Measurements from ENCODE around the gene CEACAM8.
"Not testable (repeated sequence)": the region's sequence is repeated elsewhere in the genome, so short reads cannot be mapped to it uniquely, and the experiment has no call there.

CEACAM8 gene

DNA sequence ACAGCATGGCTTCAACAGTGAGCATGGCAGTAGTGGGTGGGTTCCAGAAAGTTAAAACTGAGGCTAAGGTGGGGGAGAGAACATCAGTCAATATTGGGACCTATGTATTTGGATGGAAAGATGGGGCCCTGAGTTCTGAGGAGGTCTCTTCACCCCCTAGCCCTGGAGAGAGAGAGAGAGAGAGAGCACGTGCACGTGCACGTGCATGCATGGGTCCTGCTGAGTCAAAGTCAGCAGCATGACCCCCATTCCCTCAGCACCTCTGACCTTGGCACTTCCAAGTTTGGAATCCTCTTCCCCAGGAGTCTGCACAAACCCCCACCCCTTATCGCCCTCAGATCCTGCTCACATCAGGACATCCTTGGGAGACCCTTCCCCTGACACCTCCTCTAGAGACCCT, 34.0 kb downstream of the CEACAM8 start:
- FAIRE-seq: no peak
- TF ChIP-seq POLR2A (IDR thresholded peaks at IDR 0.05; ENCODE audit: low read depth, low read length): no peak
- DNase-seq (ENCODE audit: insufficient read length, low spot score): no peak

DNA sequence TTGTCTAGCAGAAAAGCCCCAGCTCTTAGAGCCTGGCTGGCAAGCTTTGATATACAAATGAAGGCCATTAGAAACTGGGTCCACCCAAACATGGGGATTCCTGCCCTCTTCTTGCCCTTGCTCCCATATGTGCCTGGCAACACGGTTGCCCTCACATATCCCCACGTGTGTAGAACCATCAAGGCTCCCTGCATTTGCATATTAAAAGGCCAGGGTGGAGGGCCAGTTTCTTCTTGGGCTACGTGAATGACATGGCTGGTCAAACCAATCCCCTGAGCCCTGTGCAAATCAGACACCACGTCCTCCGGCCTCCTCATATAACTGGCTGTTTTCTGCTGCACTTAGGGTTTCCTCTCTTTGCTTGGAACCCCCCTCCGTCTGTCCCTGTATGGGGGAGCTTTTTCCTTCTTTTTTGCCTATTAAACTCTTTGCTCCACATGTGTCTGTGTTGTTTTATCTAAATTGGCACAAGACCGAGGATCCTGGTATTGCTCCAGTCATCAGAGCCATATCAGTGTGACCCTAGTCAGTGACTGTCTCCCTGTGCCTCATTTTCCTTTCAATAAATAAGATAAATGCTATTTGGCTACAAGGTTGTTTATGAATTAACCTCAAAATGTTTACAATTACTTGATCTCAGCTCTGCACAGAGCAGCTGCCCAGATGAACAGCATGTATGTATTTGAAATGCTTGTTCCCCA, 36.1 kb downstream of the CEACAM8 start:
- FAIRE-seq (no peak), DNase-seq (ENCODE audit: insufficient read length, low spot score) (no peak)
- no peak for TF ChIP-seq POLR2A (IDR thresholded peaks at IDR 0.05; ENCODE audit: low read depth, low read length)

DNA sequence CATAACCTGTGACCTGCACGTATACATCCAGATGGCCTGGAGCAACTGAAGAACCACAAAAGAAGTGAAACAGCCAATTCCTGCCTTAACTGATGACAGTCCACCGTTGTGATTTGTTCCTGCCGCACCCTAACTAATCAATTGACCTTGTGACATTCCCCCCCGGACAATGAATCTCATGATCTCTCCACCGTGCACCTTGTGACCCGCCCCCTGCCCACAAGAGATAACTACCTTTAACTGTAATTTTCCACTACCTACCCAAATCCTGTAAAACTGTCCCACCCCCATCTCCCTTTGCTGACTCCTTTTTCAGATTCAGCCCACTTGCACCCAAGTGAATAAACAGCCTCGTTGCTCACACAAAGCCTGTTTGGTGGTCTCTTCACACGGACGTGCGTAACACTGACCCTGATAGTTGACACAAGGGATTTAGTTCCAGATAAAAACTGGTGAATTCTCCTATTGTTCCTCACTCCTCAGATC, 37.3 kb downstream of the CEACAM8 start:
- DNase-seq (ENCODE audit: insufficient read length, low spot score); FAIRE-seq: not testable (repeated sequence)

DNA sequence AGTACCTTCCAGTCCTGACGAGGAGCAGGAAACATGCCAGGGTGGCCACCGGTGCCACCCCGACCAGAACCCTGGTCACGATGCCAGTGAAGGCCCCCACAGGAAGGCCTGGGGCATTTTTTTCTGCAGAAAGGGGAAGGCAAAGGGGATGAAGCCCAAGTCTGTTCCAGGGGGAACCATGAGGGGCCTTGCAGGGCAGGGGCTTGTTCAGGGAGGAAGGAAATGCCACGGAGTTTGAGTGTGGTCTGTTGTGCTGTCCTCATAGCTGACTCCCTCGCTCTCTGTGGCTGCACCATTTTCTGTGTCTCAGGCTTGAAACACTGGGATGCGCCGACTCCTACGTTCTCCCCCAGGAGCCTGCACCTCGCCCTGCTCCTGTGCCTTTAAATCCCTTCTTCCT, 38.9 kb downstream of the CEACAM8 start:
- FAIRE-seq (no peak), DNase-seq (ENCODE audit: insufficient read length, low spot score) (no peak)
- TF ChIP-seq POLR2A (IDR thresholded peaks at IDR 0.05; ENCODE audit: low read depth, low read length): no peak

DNA sequence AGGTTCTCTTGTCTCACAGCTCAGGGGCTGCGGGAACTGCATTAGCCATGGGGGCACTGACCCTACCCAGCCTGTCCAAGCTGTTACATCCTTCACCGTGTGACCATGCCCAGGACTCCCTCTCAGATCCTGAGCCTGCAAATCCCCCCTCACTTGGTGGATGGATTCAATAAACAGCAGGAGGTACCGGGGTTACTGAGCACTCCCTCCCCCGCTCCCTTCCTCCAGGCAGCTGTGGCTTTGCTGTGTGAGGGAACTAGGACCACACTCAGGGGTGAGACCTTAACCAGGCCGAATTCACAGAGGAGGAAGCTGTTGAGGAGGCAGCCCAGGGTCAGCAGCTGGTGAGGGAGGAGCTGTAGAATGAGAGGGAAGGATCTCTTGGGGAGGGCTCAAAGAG, 39.4 kb downstream of the CEACAM8 start:
- DNase-seq (ENCODE audit: insufficient read length, low spot score) (no peak), FAIRE-seq (no peak)

DNA sequence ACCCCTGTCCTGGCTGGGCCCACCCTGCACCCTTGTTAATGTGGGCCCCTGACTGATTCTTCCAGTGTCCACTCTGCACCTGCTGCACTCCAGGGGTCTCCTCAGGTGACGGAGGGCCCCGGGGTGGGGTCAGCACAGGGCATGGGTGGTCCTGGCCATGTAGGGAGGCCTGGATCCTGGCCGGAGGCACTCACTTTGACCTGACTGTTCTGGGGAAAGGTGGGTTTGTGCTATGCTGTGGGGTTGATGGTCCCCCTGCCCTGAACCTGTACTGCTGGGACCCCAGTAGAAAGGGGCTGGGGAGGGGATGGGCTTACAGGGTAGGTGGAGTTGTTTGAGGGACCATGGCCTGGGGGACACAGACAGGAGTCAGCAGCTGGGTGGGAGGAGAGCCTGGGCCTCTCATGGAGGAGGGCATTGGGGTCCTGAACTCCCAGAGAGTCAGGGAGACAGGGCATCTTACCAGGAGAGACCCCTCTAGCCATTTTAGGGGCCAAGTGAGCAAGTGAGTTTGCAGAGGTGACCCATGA, 40.6 kb downstream of the CEACAM8 start:
- FAIRE-seq (no peak), DNase-seq (ENCODE audit: insufficient read length, low spot score) (no peak)
- TF ChIP-seq POLR2A (IDR thresholded peaks at IDR 0.05; ENCODE audit: low read depth, low read length): no peak

More for the DNA sequence above, 39.4 kb downstream of the CEACAM8 start:
- no peak for TF ChIP-seq POLR2A (IDR thresholded peaks at IDR 0.05; ENCODE audit: low read depth, low read length)

DNA sequence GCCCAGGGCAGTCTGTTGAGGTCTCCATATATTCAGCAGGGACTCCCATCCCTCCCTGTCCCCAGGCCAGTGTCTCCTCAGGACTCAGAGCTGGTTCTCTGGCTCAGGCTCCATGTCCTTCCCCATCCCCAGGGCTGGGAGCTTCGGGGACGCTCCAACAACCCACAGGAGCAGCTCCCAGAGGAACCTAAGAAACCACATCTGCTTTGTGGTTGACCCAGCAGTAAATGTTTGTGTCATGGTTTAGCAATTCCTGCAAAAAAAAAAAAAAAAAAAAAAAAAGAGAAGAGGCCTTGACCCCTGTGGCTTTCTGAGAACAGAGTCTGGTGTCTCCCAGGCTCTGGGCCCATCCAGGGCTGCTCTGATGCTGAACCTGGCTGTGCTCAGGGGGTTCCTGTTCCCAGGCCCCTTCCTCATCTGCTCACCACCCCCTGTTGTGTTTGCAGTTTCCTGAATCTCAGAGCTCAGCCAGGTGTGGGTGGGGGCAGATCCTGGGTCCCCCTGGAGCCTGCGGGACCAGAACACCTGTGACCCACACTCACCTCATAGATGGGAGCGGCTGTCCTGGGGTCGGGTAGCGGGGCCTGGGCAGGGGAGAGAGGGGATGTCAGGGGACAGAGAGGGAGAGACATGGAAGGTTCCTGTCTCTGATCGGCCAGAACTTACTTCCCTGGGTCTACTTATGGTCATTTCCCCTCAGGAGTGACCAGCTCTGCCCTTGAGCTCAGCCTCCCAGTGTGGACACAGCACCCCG, 41.3 kb downstream of the CEACAM8 start:
- TF ChIP-seq POLR2A (IDR thresholded peaks at IDR 0.05; ENCODE audit: low read depth, low read length): no peak
- FAIRE-seq (no peak), DNase-seq (ENCODE audit: insufficient read length, low spot score) (peak; percentile 49)

DNA sequence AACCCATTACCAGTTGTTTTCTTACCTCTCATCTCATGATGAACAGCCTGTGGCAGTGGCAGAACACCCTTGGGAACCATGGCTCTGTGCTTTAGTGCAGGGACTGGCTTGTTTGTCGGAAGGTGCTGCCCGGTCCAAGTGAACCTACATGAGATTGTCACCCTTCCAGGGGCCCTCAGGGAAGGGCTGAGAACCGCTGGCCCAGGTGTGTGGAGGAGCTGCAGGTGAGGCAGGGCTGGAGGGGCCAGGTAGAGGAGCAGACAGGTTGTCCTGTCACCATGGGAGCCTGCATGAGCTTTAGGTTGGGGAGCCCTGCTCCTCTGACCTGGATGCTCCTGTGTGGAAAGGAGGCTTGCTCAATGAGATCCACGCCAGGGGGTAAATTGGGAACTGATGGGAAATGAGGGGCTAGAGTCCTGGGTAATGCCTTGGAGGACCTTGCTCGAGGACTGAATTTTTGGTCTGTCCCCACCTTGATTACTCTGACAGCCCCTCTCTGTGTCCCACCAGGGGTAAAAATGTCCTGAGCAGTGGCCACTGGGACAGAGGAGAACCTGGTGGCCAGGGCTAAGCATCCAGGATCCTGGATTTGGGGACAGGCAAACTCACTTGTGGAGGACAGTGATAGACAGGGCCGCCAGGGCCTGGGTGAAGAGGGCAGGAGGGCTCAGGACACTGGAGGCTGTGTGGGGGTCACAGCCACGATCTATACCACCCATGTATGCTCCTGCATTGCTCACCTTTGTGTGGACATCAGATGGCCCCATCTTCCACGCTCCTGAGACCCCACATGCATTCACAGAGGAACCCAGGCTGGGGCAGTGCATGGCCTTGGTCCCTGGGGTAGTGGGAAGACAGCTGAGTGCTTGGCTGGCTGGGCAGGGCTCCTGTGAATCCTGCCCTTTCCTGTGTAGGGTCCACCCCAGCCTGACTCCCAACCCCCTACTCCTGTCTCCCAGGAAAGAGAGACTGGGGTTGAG, 42.3 kb downstream of the CEACAM8 start:
- DNase-seq (ENCODE audit: insufficient read length, low spot score) (no peak), FAIRE-seq (no peak)
- TF ChIP-seq POLR2A (IDR thresholded peaks at IDR 0.05; ENCODE audit: low read depth, low read length): no peak

DNA sequence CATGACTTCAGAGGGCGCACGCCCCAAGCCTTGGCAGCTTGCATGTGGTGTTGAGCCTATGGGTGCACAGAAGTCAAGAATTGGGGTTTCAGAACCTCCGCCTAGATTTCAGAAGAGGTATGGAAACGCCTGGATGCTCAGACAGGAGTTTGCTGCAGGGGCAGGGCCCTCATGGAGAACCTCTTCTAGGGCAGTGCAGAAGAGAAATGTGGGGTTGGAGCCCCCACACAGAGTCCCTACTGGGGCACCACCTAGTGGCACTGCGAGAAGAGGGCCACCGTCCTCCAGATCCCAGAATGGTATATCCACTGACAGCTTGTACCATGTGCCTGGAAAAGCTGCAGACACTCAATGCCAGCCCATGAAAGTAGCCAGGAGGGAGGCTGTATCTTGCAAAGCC, 44.2 kb downstream of the CEACAM8 start:
- not testable (repeated sequence) for FAIRE-seq; DNase-seq (ENCODE audit: insufficient read length, low spot score)

DNA sequence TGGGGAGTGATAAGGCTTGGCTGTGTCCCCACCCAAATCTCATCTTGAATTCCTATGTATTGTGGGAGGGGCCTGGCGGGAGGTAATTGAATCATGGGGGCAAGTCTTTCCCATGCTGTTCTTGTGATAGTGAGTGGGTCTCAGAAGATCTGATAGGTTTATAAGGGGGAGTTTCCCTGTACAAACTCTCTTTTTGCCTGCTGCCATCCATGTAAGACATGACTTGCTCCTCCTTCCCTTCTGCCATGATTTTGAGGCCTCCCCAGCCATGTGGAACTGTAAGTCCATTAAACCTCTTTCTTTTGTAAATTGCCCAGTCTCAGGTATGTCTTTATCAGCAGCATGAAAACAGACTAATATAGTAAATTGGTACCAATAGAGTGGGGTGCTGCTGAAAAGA, 45.7 kb downstream of the CEACAM8 start:
- not testable (repeated sequence) for FAIRE-seq; DNase-seq (ENCODE audit: insufficient read length, low spot score)

DNA sequence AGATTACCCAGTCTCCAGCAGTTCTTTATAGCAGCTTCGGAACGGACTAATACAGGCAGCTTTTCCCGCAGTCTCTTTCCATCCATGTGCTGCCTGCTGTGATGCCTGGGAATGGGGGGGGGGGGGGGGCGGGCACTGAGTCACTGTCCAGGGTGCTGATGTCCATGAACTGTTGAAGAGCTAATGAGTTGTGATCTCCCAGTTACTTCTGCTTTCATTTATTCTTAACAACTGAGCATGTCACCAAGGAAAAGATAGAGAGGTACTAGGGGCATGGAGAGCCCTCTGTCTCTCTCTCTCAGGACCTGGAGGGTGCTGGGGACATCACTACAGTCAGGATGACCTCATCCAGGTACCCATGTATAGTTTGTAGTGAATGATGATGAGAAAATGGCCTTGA, 46.2 kb downstream of the CEACAM8 start:
- no peak for TF ChIP-seq POLR2A (IDR thresholded peaks at IDR 0.05; ENCODE audit: low read depth, low read length)
- DNase-seq (ENCODE audit: insufficient read length, low spot score): no peak
- no peak for FAIRE-seq

DNA sequence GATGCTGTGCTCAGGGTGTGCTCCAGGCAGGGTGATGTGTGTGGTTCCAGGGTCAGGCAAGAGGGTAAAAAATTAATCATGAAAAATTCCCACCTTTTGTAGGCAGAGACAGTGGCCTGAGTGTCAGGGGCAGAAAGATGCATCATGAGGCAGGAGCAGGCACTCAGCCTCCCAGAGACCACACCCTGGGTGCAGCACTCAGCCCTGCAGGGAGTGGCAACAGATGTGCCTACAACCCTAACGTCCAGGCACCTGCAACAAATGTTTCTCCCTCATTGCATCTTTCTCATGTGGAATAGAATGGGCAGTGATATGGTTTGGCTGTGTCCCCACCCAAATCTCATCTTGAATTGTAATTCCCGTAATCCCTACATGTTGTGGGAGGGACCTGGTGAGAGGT, 46.8 kb downstream of the CEACAM8 start:
- FAIRE-seq: no peak
- DNase-seq (ENCODE audit: insufficient read length, low spot score): no peak
- TF ChIP-seq POLR2A (IDR thresholded peaks at IDR 0.05; ENCODE audit: low read depth, low read length): no peak

DNA sequence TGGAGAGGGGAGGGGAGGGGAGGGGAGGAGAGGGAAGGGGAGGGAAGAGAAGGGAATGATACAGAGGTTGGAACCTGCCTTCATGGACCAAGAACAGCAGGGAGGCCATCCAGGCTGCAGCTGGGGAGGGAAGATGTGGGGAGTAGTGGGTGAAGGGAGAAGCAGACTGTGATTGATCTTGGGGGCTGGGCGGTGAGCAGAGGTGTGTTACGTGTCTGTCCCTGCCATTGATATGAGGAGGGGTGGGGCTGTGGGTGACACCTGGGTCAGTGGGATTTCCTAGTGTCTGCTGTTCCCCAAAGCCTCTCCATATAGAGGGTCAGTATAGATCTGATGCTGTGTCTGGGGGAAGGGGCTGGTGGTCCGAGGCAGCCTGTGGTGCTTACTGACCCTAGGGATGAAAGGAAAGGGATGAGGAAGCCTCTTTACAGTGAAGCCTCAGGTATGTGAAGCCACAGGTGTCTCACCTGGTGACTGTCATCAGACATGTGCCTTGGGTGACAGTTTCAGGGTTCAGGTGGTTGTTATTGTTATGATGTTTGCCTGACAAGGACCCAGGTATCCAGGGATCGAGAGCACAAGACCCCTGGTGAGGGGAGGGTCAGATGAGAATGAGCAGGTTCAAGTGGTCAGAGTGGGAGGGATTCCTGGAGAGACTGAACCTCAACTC, 47.8 kb downstream of the CEACAM8 start:
- DNase-seq (ENCODE audit: insufficient read length, low spot score) (no peak), FAIRE-seq (no peak)
- TF ChIP-seq POLR2A (IDR thresholded peaks at IDR 0.05; ENCODE audit: low read depth, low read length): no peak
